T-cell (primary cell): Measurements from ENCODE around the gene BUB1B. TPM values are rescaled to one million over a fixed set of nuclear protein-coding genes. Genes with fewer than 3 reads are reported as not detected.

Experiments
- ATAC-seq, 4 experiments: fragments of 200-7000 bp in 3 of 4; fragments of 150-1000 bp in 1 of 4; cut with Tn5 transposase; replicated peaks in 1 of 4; 1 replicate in 3 of 4; 2 replicates in 1 of 4; pipeline ENCODE4 v1.10.0; 2021; ENCODE audit warnings: moderate library complexity in 3 of 4, mild to moderate bottlenecking in 2 of 4, moderate number of reproducible peaks in 1 of 4
- CTCF ChIA-PET, 2 donors: fragments of 300-600 bp; sonication (Branson Sonifier 250); formaldehyde crosslinking; loops; one replicate each; lab custom pipeline; 2022; ENCODE audit warnings: antibody characterized with exemption in 2 of 2; lab: Charles Lee
- POLR2A ChIA-PET, 2 donors: fragments of 300-600 bp; sonication (Branson Sonifier 250); formaldehyde crosslinking; loops; one replicate each; lab custom pipeline; 2022; ENCODE audit warnings: antibody characterized with exemption in 2 of 2; lab: Charles Lee
- DNase-seq, 35 experiments: peaks; one replicate each; pipeline versions ENCODE4 v3.0.0 to v3.0.0-alpha.2; 2013 to 2023
- H3K27ac ChIP-seq: one replicate; pipeline ENCODE4 v1.5.1; 2013; ENCODE audit warnings: low read length
- H3K27me3 ChIP-seq, 2 experiments: replicated peaks in 1 of 2; 1 replicate in 1 of 2; 2 replicates in 1 of 2; pipeline versions ENCODE4 v1.6.1 to v1.7.0; 2013; ENCODE audit warnings: low read length in 1 of 2, mixed read lengths in 1 of 2; ENCODE audit not compliant: control insufficient read depth in 2 of 2, insufficient read depth in 2 of 2; ENCODE audit errors: extremely low read depth in 1 of 2
- H3K36me3 ChIP-seq, 2 donors: 1 replicate in 1 of 2; 2 replicates in 1 of 2; pipeline versions ENCODE4 v1.6.1 to v1.7.0; 2013; ENCODE audit warnings: low read length in 1 of 2; ENCODE audit not compliant: control insufficient read depth in 2 of 2, insufficient read depth in 1 of 2; ENCODE audit errors: extremely low read depth in 1 of 2
- H3K4me1 ChIP-seq, 2 experiments: 1 replicate in 1 of 2; 2 replicates in 1 of 2; pipeline versions ENCODE4 v1.6.1 to v1.7.0; 2013; ENCODE audit warnings: low read length in 2 of 2, mixed read lengths in 1 of 2; ENCODE audit not compliant: insufficient read depth in 2 of 2, control insufficient read depth in 1 of 2; ENCODE audit errors: extremely low read depth in 1 of 2
- H3K4me3 ChIP-seq, 2 donors: 1 replicate in 1 of 2; 2 replicates in 1 of 2; pipeline versions ENCODE4 v1.5.1 to v1.7.0; 2013; ENCODE audit warnings: mild to moderate bottlenecking in 2 of 2, low read length in 1 of 2, moderate library complexity in 1 of 2; ENCODE audit not compliant: control insufficient read depth in 1 of 2; ENCODE audit errors: extremely low read depth in 1 of 2
- H3K9me3 ChIP-seq: 2 replicates; pipeline ENCODE4 v1.7.0; 2013
- H3K27ac Mint-ChIP-seq, 2 donors: one replicate each; pipeline ENCODE4 v1.8.0; 2020 to 2021; ENCODE audit warnings: mild to moderate bottlenecking in 2 of 2, mixed read lengths in 2 of 2
- H3K27me3 Mint-ChIP-seq, 2 donors: one replicate each; pipeline ENCODE4 v1.8.0; 2021 to 2022; ENCODE audit warnings: mixed read lengths in 2 of 2
- H3K36me3 Mint-ChIP-seq: one replicate; pipeline ENCODE4 v1.8.0; 2021; ENCODE audit warnings: mixed read lengths
- H3K4me1 Mint-ChIP-seq, 3 donors: one replicate each; pipeline ENCODE4 v1.8.0; 2020 to 2022; ENCODE audit warnings: mixed read lengths in 3 of 3, mild to moderate bottlenecking in 1 of 3
- H3K4me3 Mint-ChIP-seq, 3 donors: one replicate each; pipeline ENCODE4 v1.8.0; 2020 to 2022; ENCODE audit warnings: mild to moderate bottlenecking in 3 of 3, mixed read lengths in 3 of 3, moderate library complexity in 3 of 3
- H3K9me3 Mint-ChIP-seq, 3 donors: one replicate each; pipeline ENCODE4 v1.8.0; 2020 to 2022; ENCODE audit warnings: mixed read lengths in 3 of 3
- WGBS: methylation state at CpG from one replicate; pipeline ENCODE4 v1.1.5; 2013; ENCODE audit warnings: missing lambda C conversion rate; ENCODE audit not compliant: insufficient coverage; 5-methylcytosine and 5-hydroxymethylcytosine counted together
- total RNA-seq, 35 experiments: library from RNA in 6 of 35; stranded (reverse) in 6 of 35; fragments of 120-200 nt in 1 of 35; gene quantifications; one replicate each; pipeline versions ENCODE4 v1.2.1 to v1.2.4 and lab custom pipeline; 2013 to 2026

The BUB1B gene
- total RNA-seq, 5 donors from 2014 or later (not counting 1 experiment from before 2014, with no cell fraction given) = 0.79 to 2.2 (median 1.9) TPM

DNA sequence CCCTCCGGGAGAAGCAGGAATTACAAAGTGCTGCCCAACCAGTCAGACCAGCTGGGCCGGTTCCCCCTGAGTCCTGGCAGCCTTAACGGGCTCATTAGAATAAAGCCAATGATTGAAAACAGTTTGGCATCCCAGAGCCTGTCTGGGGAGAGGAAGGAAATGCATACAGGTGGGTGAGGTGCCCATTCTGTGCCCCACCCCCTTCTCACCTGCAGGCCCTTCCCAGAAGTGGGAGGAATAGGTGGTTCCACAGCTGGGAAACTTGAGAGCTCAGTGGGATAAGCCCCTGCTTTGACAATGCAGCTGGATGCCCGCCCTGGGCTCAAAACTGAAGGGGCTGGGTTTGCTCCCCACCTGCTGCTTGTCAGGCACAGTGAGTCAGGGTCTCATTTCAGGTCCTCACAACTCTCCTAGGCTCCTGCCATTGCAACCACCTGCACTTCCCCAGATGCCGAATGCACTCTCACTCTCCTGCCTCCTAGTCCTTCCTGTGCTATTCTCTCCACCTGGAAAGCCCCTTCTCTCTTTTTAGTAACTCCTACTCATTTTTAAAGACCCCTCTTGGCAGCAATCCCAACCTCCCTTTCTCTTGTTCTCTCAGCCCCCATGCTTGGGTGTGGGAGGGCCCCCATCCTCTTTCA lies 5.5 kb upstream of the BUB1B start:
- Mint-ChIP-seq H3K36me3 (no peaks in the 10 kb centered on the region), H3K27me3 (peaks cover 0 to 3% of the 10 kb centered on the region in 2 donors), H3K9me3 (no peaks in the 10 kb centered on the region), H3K27ac (no peak overlapping the region), H3K4me3 (no peak overlapping the region), H3K4me1 (no peaks in the 10 kb centered on the region)
- ChIA-PET CTCF (interaction anchor here (0.5 to 0.7 kb wide), 2 partner anchors 47 to 642 kb away, joined by 4 to 5 read pairs; no protein-coding TSS in a partner anchor), POLR2A (interaction anchor here in 1 of 2 donors (0.6 kb wide), 1 partner anchor 242 kb away, joined by 6 read pairs; no protein-coding TSS in a partner anchor)
- Histone ChIP-seq H3K4me3 (no peak overlapping the region), H3K9me3 (no peaks in the 10 kb centered on the region), H3K4me1 (peaks cover 0 to 2% of the 10 kb centered on the region in 2 experiments), H3K27me3 (no peaks in the 10 kb centered on the region), H3K27ac (no peak overlapping the region), H3K36me3 (no peaks in the 10 kb centered on the region)
- 88% methylated on average over 4 of the region's 5 CpGs for WGBS
- no peak for DNase-seq
- ATAC-seq = no peak

DNA sequence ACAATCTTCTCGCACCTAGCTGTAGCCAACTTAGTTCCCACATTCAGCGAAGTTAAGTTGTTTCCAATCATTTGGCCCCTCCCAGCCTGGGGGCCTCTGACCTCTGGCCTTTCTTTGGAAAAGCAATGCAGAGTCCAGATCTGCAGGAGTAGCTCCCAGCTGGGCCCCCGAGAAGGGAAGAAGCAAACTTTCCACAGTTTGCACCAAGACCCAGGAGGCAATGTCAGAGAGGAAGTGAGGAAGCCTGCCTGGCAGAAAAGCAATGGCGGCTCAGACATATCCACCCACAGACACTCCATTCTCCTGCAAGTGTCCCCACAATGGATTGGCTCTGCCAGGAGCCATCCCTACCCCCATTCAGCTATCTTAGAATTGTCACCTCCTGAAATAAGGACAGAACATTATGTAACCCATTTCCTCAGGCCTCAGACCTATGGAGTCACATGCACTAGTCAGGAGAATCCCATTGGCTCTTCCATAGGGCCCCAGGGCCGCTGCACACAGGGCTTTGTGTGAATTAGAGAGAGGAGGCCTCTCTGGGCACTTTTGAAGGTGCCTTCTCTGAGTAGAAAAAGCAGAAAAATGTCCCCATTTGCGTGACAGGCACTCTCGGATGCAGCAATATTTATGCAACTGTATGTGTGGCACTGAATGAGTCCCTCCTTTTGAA lies 3.0 kb upstream of the BUB1B start:
- ATAC-seq = no peak
- CTCF ChIA-PET = interaction anchor here in 1 of 2 donors (0.5 kb wide), 1 partner anchor 114 kb away, joined by 3 read pairs; no protein-coding TSS in a partner anchor

DNA sequence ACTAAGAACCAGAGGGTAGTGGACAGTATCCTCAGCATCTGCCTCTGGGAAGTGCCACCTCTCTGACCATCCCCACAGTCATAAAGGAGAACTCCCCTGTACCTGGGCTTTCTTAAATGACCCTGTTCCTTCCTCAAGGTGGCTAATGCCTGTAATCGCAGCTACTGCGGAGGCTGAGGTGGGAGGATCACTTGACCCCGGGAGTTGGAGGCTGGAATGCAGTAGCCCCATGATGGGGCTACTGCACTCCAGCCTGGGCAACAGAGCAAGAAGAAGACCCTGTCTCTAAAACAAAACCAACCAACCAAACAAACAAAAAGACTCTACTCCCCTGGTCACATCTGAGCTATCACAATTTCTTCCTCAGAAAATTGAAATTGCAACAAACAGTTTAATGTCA lies 848 bp upstream of the BUB1B start:
- H3K27me3 Mint-ChIP-seq = peaks cover 0 to 3% of the 10 kb centered on the region in 2 donors
- Histone ChIP-seq H3K27ac (no peak overlapping the region), H3K4me3 (no peak overlapping the region), H3K36me3 (no peaks in the 10 kb centered on the region), H3K4me1 (peaks cover 0 to 12% of the 10 kb centered on the region in 2 experiments), H3K9me3 (no peaks in the 10 kb centered on the region), H3K27me3 (no peaks in the 10 kb centered on the region)
- ATAC-seq = no peak
- no peaks in the 10 kb centered on the region for H3K9me3 Mint-ChIP-seq
- no peaks in the 10 kb centered on the region for H3K36me3 Mint-ChIP-seq
- no peak overlapping the region for H3K27ac Mint-ChIP-seq
- no peaks in the 10 kb centered on the region for H3K4me1 Mint-ChIP-seq
- WGBS = 100% methylated on average over 1 of the region's 3 CpGs
- DNase-seq = no peak
- CTCF ChIA-PET = no interaction called here
- H3K4me3 Mint-ChIP-seq = no peak overlapping the region
- POLR2A ChIA-PET = interaction anchor here in 1 of 2 donors (0.7 kb wide), 1 partner anchor 58 kb away, joined by 3 read pairs; no protein-coding TSS in a partner anchor

More for the DNA sequence above, 3.0 kb upstream of the BUB1B start:
- DNase-seq = no peak
- no peaks in the 10 kb centered on the region for H3K27me3 ChIP-seq
- Mint-ChIP-seq H3K4me3 (no peak overlapping the region), H3K27ac (no peak overlapping the region), H3K4me1 (no peaks in the 10 kb centered on the region), H3K9me3 (no peaks in the 10 kb centered on the region), H3K36me3 (no peaks in the 10 kb centered on the region), H3K27me3 (peaks cover 0 to 3% of the 10 kb centered on the region in 2 donors)
- H3K4me3 ChIP-seq = no peak overlapping the region
- no peaks in the 10 kb centered on the region for H3K36me3 ChIP-seq
- no peaks in the 10 kb centered on the region for H3K9me3 ChIP-seq
- POLR2A ChIA-PET = no interaction called here
- WGBS = 89% methylated on average over 5 of the region's 7 CpGs
- H3K27ac ChIP-seq = no peak overlapping the region
- H3K4me1 ChIP-seq = peaks cover 0 to 12% of the 10 kb centered on the region in 2 experiments

DNA sequence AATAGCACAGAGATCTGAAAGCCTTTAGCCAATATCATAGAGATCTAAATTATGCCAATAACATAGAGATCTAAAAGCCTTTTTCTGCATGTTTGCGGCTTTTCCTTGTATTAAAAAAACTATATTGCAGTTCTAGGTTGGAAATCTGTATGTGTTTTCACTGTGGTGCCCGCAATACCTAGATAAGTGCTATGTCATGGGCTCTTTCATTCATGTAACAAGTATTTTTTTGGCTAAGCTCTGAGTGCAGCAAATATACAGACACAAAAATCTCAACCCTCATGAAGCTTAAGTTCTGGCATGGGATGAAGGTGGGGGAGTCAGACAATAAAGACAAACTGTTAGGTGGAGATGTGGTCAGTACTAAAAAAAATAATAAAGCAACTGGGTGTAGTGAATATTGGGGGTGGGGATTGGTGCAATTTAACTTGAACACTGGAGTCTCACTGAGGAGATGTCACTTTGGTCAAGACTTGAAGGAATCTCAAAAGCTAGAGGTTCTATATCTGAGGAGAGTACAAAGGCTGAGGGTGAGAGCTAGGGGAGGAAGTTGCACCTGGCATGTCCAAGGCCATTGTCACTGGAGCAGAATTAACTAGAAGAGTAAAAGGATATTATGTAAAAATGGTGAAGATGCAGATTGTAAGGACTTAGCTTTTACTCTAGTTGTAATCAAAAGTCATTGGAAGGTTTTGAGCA lies 973 bp downstream of the BUB1B start:
- CTCF ChIA-PET = interaction anchor here (0.5 to 1.5 kb wide), 6 partner anchors 23 to 428 kb away, joined by 3 to 6 read pairs (median 4); partner anchors contain the start of gene SRP14 (in 1 of the 2)
- no peak overlapping the region for H3K27ac ChIP-seq

DNA sequence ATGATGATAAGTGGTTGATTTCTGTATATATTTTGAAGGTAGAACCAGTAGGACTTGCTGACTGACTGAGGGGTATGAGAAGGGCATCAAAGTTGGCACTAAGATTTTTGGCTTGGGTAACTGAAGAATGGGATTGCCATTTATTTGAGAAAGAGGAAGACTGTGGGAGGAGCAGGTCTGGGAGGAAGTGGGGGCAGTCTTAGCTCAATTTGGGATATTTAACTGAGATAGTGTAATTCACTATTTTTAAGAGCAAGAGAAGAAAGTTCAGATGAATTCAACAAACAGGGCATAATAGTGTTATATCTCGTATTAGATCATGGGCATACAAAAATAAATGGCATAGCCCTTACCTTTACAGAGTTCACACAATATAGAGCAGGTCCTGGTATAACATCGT lies 1.7 kb downstream of the BUB1B start:
- POLR2A ChIA-PET = no interaction called here
- H3K27me3 Mint-ChIP-seq = no peaks in the 10 kb centered on the region
- H3K9me3 ChIP-seq = no peaks in the 10 kb centered on the region

More for the DNA sequence above, 973 bp downstream of the BUB1B start:
- DNase-seq (no peak), ATAC-seq (no peak)
- Histone ChIP-seq H3K4me3 (no peak overlapping the region), H3K9me3 (no peaks in the 10 kb centered on the region), H3K27me3 (no peaks in the 10 kb centered on the region), H3K4me1 (peaks cover 0 to 12% of the 10 kb centered on the region in 2 experiments), H3K36me3 (no peaks in the 10 kb centered on the region)
- Mint-ChIP-seq H3K4me3 (no peak overlapping the region), H3K9me3 (no peaks in the 10 kb centered on the region), H3K27me3 (no peaks in the 10 kb centered on the region), H3K4me1 (no peaks in the 10 kb centered on the region), H3K27ac (no peak overlapping the region), H3K36me3 (no peaks in the 10 kb centered on the region)
- no CpG with 5 or more reads among the region's 2 CpGs for WGBS
- POLR2A ChIA-PET = interaction anchor here (0.6 to 0.9 kb wide), 3 partner anchors 16 to 470 kb away, joined by 3 to 4 read pairs (median 3); no protein-coding TSS in a partner anchor

More for the DNA sequence above, 1.7 kb downstream of the BUB1B start:
- Mint-ChIP-seq H3K4me1 (no peaks in the 10 kb centered on the region), H3K27ac (no peak overlapping the region), H3K9me3 (no peaks in the 10 kb centered on the region), H3K36me3 (no peaks in the 10 kb centered on the region), H3K4me3 (no peak overlapping the region)
- ATAC-seq (no peak), DNase-seq (no peak)
- Histone ChIP-seq H3K27ac (no peak overlapping the region), H3K36me3 (no peaks in the 10 kb centered on the region), H3K4me1 (peaks cover 0 to 12% of the 10 kb centered on the region in 2 experiments), H3K27me3 (no peaks in the 10 kb centered on the region), H3K4me3 (no peak overlapping the region)
- CTCF ChIA-PET = interaction anchor here in 1 of 2 donors (0.8 to 1.5 kb wide), 2 partner anchors 22 to 117 kb away, joined by 3 to 6 read pairs; no protein-coding TSS in a partner anchor
- no CpG with 5 or more reads among the region's 2 CpGs for WGBS
